ENCODE data around the gene CPHXL. TPM values are rescaled to one million over a fixed set of nuclear protein-coding genes. Genes with fewer than 3 reads are reported as not detected.

CPHXL gene
- total and polyA plus RNA-seq, 9 of the 15 experiments (the other 6 are each of a cell fraction or from before 2014, with no cell fraction given) = not detected

- no peak for TF ChIP-seq PBX2 (CRISPR knock-in tag; IDR thresholded peaks at IDR 0.05; ENCODE audit: low read depth)
- TF ChIP-seq PBX2 (tag; conservative IDR thresholded peaks at IDR 0.05; ENCODE audit: low read depth) = peak; percentile 55
- no peak for TF ChIP-seq ZNF785 (CRISPR knock-in tag; IDR thresholded peaks at IDR 0.05)
These were observed 7.3 kb upstream of the CPHXL start (continued) for GRCh38 chr16:75733305-75734211.

GRCh38 chr16:75732871-75733270, 6.6 kb upstream of the CPHXL start:
- no peaks in the 10 kb centered on the region for H3K9me1 ChIP-seq (ENCODE audit: control insufficient read depth, insufficient read depth, low read length)
- TF ChIP-seq ZNF239 (CRISPR knock-in tag; IDR thresholded peaks at IDR 0.05) = no peak
- TF ChIP-seq, protein P1, sequence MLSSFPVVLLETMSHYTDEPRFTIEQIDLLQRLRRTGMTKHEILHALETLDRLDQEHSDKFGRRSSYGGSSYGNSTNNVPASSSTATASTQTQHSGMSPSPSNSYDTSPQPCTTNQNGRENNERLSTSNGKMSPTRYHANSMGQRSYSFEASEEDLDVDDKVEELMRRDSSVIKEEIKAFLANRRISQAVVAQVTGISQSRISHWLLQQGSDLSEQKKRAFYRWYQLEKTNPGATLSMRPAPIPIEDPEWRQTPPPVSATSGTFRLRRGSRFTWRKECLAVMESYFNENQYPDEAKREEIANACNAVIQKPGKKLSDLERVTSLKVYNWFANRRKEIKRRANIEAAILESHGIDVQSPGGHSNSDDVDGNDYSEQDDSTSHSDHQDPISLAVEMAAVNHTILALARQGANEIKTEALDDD (IDR thresholded peaks at IDR 0.05) = no peak
- TF ChIP-seq, protein P2, sequence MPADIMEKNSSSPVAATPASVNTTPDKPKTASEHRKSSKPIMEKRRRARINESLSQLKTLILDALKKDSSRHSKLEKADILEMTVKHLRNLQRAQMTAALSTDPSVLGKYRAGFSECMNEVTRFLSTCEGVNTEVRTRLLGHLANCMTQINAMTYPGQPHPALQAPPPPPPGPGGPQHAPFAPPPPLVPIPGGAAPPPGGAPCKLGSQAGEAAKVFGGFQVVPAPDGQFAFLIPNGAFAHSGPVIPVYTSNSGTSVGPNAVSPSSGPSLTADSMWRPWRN (IDR thresholded peaks at IDR 0.05; ENCODE audit: low read depth) = no peak
- WGBS (ENCODE audit: insufficient coverage, low coverage, missing lambda C conversion rate) = 0% methylated on average over 2 of the region's 2 CpGs
- H2AFZ ChIP-seq (ENCODE audit: low read depth, low read length) = no peak overlapping the region
- H4K20me1 ChIP-seq (replicated peaks; ENCODE audit: control insufficient read depth, insufficient read depth, low read length) = no peaks in the 10 kb centered on the region
- H3K9ac ChIP-seq (ENCODE audit: insufficient read depth in 1 of 2, low read depth in 2 of 2, low read length in 2 of 2) = no peak overlapping the region
- no peaks in the 10 kb centered on the region for H3K79me2 ChIP-seq (ENCODE audit: control insufficient read depth, insufficient read depth, low read length)
- no peak for FAIRE-seq
- no peaks in the 10 kb centered on the region for H3K4me1 ChIP-seq (replicated peaks in 1 of 2; ENCODE audit: control insufficient read depth in 2 of 2, insufficient read depth in 2 of 2, low read length in 2 of 2)
- DNase-seq (ENCODE audit: extremely low read depth in 1 of 4, low spot score in 3 of 4) = no peak
- no peak for ATAC-seq
- CTCF ChIA-PET (ENCODE audit: low intra/inter-chr PET ratio) = no interaction called here
- H3K27ac ChIP-seq (ENCODE audit: extremely low read depth, low read depth, low read length) = no peak overlapping the region
- no peak overlapping the region for H3K4me3 ChIP-seq
- H3K4me2 ChIP-seq (ENCODE audit: insufficient read depth, low read length) = no peak overlapping the region
- H3K27me3 ChIP-seq (ENCODE audit: control insufficient read depth in 2 of 2, insufficient read depth in 2 of 2, low read length in 2 of 2) = peaks cover 0 to 11% of the 10 kb centered on the region in 2 experiments; a peak in 1 of 5 replicates
- in situ Hi-C loops (cut with MboI) = no loop called here
- no peaks in the 10 kb centered on the region for H3K36me3 ChIP-seq (ENCODE audit: control insufficient read depth, insufficient read depth, low read length)
- BruUV-seq (replicated peaks) = no TSS peak
- POLR2A ChIA-PET = no interaction called here
- intact Hi-C loops (cut with micrococcal nuclease) = no loop called here
- no peaks in the 10 kb centered on the region for H3K9me3 ChIP-seq (replicated peaks; ENCODE audit: control insufficient read depth, insufficient read depth, low read depth, low read length)

Measured in K562 (cell line).